Right lobe of liver (tissue), 6 donors: ENCODE data around the gene MACROD2. TPM values are rescaled to one million over a fixed set of nuclear protein-coding genes. Genes with fewer than 3 reads are reported as not detected.

Experiments used
- ATAC-seq, 4 donors: fragments of 200-7000 bp; cut with Tn5 transposase; one replicate each; pipeline ENCODE4 v1.9.1; 2020; ENCODE audit warnings: mild to moderate bottlenecking in 4 of 4, moderate library complexity in 4 of 4
- DNase-seq, 3 donors: peaks; one replicate each; pipeline ENCODE4 v3.0.0-alpha.2; 2020
- H3K27ac ChIP-seq, 3 donors: fragments of 200-600 bp; one replicate each; pipeline ENCODE4 v1.8.0; 2022
- H3K27me3 ChIP-seq, 2 donors: fragments of 200-600 bp; one replicate each; pipeline ENCODE4 v1.8.0; 2022
- H3K36me3 ChIP-seq, 4 donors: fragments of 200-600 bp; sonication (generic) in 1 of 4; one replicate each; pipeline versions ENCODE4 v1.5.1 to v1.8.0; 2017 to 2022; ENCODE audit warnings: control low read depth in 1 of 4
- H3K4me1 ChIP-seq, 4 donors: fragments of 200-600 bp; sonication (generic) in 1 of 4; one replicate each; pipeline versions ENCODE4 v1.5.1 to v1.8.0; 2017 to 2022; ENCODE audit warnings: control low read depth in 1 of 4
- H3K4me3 ChIP-seq, 3 donors: fragments of 200-600 bp; one replicate each; pipeline ENCODE4 v1.8.0; 2022
- H3K9me3 ChIP-seq, 4 donors: fragments of 200-600 bp; sonication (generic) in 1 of 4; one replicate each; pipeline versions ENCODE4 v1.5.1 to v1.8.0; 2017 to 2022; ENCODE audit warnings: control low read depth in 1 of 4
- POLR2A ChIP-seq: fragments of 450-650 bp; IDR thresholded peaks from one replicate; pipeline ENCODE4 v1.6.1; 2017; ENCODE audit warnings: antibody characterized with exemption, mild to moderate bottlenecking
- WGBS: methylation state at CpG from one replicate; pipeline ENCODE4 v1.1.6; 2018; ENCODE audit warnings: low coverage, low lambda C conversion rate; ENCODE audit not compliant: insufficient coverage; ENCODE audit errors: missing lambda C conversion rate; 5-methylcytosine and 5-hydroxymethylcytosine counted together
- intact Hi-C, 2 donors: fragments of 100-400 bp; cut with DNase I; formaldehyde crosslinking; loops; one replicate each; pipeline versions ENCODE4 v1.11.2 to v1.14.1; 2022
- total RNA-seq, 6 experiments: library from RNA; depleted of rRNA in 2 of 6; stranded (reverse); fragments of >200 nt in 2 of 6; fragmentation: NEBNext Ultra II Directional in 3 of 6; extraction: Animal tissue kit (Norgen Biotek cat#: 25700) in 3 of 6; gene quantifications; one replicate each; pipeline versions ENCODE4 v1.1.0 to v1.2.4, GENCODE V29; 2016 to 2023
- TF ChIP-seq, protein P1 (sequence below), 4 donors: fragments of 200-600 bp in 3 of 4; fragments of 450-650 bp in 1 of 4; IDR thresholded peaks; one replicate each; pipeline versions ENCODE4 v1.5.1 to v1.8.0; 2016 to 2022; ENCODE audit warnings: antibody characterized with exemption in 4 of 4, mild to moderate bottlenecking in 2 of 4
- donor health status: DM: no; HTN: yes; CAD: no.
- donor health status: DM: no; HTN: no; CAD: no.
- donor health status: DM: no; HTN: no; CAD: no.
- donor health status: DM: no; HTN: yes; CAD: no.
- donor health status: DM: no; HTN: yes; CAD: no.

Gene MACROD2
- total RNA-seq, 6 experiments from 2014 or later = 1.2 to 5.5 (median 3.3) TPM

DNA sequence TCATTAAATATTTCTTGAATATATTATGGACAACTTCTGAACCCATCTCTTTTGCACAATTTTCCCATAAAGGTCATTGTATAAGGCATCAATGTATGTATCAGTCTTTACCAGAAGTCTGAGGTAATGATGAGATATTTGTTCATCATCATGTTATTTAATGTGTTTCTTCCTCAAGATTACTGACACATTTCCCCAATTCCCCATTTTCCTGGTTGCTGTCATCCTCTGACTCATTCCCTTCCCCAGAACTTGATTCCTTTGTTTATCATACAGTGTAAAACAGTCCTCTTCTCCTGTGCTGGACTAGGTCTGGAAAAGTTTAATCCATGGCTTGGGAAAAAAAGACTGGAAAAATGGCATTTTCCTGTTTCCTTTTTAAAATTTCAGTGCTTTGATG is 450.0 kb downstream of the MACROD2 start:
- no peaks in the 10 kb centered on the region for H3K4me1 ChIP-seq
- ATAC-seq (no peak), DNase-seq (no peak)
- no peaks in the 10 kb centered on the region for H3K27me3 ChIP-seq
- no peak overlapping the region for H3K27ac ChIP-seq
- no peaks in the 10 kb centered on the region for H3K36me3 ChIP-seq
- H3K4me3 ChIP-seq = no peak overlapping the region
- H3K9me3 ChIP-seq = no peaks in the 10 kb centered on the region
- TF ChIP-seq, protein P1, sequence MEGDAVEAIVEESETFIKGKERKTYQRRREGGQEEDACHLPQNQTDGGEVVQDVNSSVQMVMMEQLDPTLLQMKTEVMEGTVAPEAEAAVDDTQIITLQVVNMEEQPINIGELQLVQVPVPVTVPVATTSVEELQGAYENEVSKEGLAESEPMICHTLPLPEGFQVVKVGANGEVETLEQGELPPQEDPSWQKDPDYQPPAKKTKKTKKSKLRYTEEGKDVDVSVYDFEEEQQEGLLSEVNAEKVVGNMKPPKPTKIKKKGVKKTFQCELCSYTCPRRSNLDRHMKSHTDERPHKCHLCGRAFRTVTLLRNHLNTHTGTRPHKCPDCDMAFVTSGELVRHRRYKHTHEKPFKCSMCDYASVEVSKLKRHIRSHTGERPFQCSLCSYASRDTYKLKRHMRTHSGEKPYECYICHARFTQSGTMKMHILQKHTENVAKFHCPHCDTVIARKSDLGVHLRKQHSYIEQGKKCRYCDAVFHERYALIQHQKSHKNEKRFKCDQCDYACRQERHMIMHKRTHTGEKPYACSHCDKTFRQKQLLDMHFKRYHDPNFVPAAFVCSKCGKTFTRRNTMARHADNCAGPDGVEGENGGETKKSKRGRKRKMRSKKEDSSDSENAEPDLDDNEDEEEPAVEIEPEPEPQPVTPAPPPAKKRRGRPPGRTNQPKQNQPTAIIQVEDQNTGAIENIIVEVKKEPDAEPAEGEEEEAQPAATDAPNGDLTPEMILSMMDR (IDR thresholded peaks at IDR 0.05) = no peak
- TF ChIP-seq POLR2A = no peak
- intact Hi-C loops = no loop called here

- intact Hi-C loops = no loop called here
- ATAC-seq = no peak
- H3K27me3 ChIP-seq = no peaks in the 10 kb centered on the region
- no peak overlapping the region for H3K4me3 ChIP-seq
- H3K27ac ChIP-seq = no peak overlapping the region
- TF ChIP-seq, protein P1 (IDR thresholded peaks at IDR 0.05) = no peak
- TF ChIP-seq POLR2A = no peak
- H3K9me3 ChIP-seq = no peaks in the 10 kb centered on the region
- no peak for DNase-seq
- no peaks in the 10 kb centered on the region for H3K4me1 ChIP-seq
- H3K36me3 ChIP-seq = no peaks in the 10 kb centered on the region
Observed at GRCh38 chr20:14445902-14446301, 450.6 kb downstream of the MACROD2 start.

DNA sequence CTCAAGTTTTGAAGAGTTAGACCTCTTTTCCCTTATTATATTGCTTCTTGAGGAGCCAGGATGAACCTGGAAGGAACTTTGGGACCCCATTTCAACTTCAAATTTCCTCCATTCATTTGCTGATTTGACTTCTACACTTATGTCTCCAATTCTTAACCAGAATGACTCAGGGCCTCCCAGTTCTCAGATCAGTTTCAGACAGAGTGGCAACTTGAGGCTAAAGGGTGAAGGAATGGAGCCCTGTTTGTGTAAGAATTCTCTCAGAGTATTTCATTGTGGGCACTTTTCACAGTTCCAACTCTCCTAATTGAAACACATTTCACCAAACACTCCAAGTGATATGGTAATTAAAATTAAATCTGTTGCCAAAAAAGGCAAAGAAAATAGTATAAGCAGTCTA is 451.1 kb downstream of the MACROD2 start:
- intact Hi-C loops = no loop called here
- no peaks in the 10 kb centered on the region for H3K9me3 ChIP-seq
- DNase-seq (no peak), ATAC-seq (no peak)
- no peaks in the 10 kb centered on the region for H3K36me3 ChIP-seq
- no peak overlapping the region for H3K4me3 ChIP-seq
- no peak overlapping the region for H3K27ac ChIP-seq
- no peaks in the 10 kb centered on the region for H3K4me1 ChIP-seq
- TF ChIP-seq, protein P1 (IDR thresholded peaks at IDR 0.05) = no peak
- no peak for TF ChIP-seq POLR2A
- no peaks in the 10 kb centered on the region for H3K27me3 ChIP-seq

GRCh38 chr20:14449323-14449722 is 454.0 kb downstream of the MACROD2 start:
- no peak overlapping the region for H3K4me3 ChIP-seq
- H3K27me3 ChIP-seq = no peaks in the 10 kb centered on the region
- peak in 1 of 4 donors; percentile 46 for ATAC-seq
- H3K9me3 ChIP-seq = no peaks in the 10 kb centered on the region
- no peaks in the 10 kb centered on the region for H3K4me1 ChIP-seq
- H3K36me3 ChIP-seq = no peaks in the 10 kb centered on the region
- WGBS = 89% methylated on average over 1 of the region's 1 CpG
- H3K27ac ChIP-seq = no peak overlapping the region
- TF ChIP-seq, protein P1 (IDR thresholded peaks at IDR 0.05) = no peak
- TF ChIP-seq POLR2A = no peak
- no peak for DNase-seq
- intact Hi-C loops = no loop called here

- intact Hi-C loops = no loop called here
Observed at GRCh38 chr20:14450256-14450655, 454.9 kb downstream of the MACROD2 start.

More at GRCh38 chr20:14450256-14450655, 454.9 kb downstream of the MACROD2 start:
- no peaks in the 10 kb centered on the region for H3K27me3 ChIP-seq
- 74% methylated on average over 2 of the region's 2 CpGs for WGBS
- no peak overlapping the region for H3K27ac ChIP-seq
- no peaks in the 10 kb centered on the region for H3K4me1 ChIP-seq
- no peak for ATAC-seq
- no peaks in the 10 kb centered on the region for H3K36me3 ChIP-seq
- TF ChIP-seq POLR2A = no peak
- TF ChIP-seq, protein P1 (IDR thresholded peaks at IDR 0.05) = no peak
- no peaks in the 10 kb centered on the region for H3K9me3 ChIP-seq
- no peak overlapping the region for H3K4me3 ChIP-seq
- DNase-seq = no peak
